ENCODE measurements around the gene COL4A1.
A peak's percentile ranks its signal among the peaks of the same experiment; 100 is the strongest.
"Not testable (repeated sequence)": the region's sequence is repeated elsewhere in the genome, so short reads cannot be mapped to it uniquely, and the experiment has no call there.

Gene COL4A1

DNA sequence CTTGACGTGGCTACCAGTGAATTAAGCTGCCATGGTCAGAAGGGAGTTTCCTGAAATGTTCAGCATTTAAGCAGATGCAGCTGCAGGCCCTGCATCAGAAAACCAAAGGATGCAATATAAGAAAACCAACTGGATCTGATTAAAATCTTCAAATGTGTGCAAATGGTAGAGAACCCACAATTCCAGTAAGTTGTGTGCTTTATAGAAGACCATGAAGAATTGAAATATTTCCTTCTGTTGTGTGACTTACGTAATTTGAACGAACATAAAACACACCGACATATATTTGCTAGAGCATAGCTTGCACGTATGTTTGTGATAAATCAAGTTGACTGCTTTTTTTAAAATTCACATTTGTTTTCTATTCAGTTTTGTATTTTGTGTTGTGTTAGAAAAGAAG, 191.4 kb downstream of the COL4A1 start:
- no peak for TF ChIP-seq EZH2phosphoT487 (IDR thresholded peaks at IDR 0.05; ENCODE audit: borderline replicate concordance)
- H3K4me3 ChIP-seq (ENCODE audit: low read length, poor library complexity, severe bottlenecking) = no peak overlapping the region
- H3K36me3 ChIP-seq (ENCODE audit: insufficient read depth, low read length) = no peaks in the 10 kb centered on the region
- no peak overlapping the region for H2AFZ ChIP-seq (ENCODE audit: low read length)
- no peaks in the 10 kb centered on the region for H3K27me3 ChIP-seq (ENCODE audit: insufficient read depth, low read length, poor library complexity, severe bottlenecking)
- no peaks in the 10 kb centered on the region for H3F3A ChIP-seq (ENCODE audit: low read depth)
- H3K4me2 ChIP-seq (ENCODE audit: low read depth, low read length, poor library complexity, severe bottlenecking) = no peak overlapping the region
- no peaks in the 10 kb centered on the region for H4K20me1 ChIP-seq (ENCODE audit: insufficient read depth, low read length, poor library complexity, severe bottlenecking)
- H3K9me3 ChIP-seq (ENCODE audit: insufficient read depth, low read depth, low read length) = no peaks in the 10 kb centered on the region
- no peaks in the 10 kb centered on the region for H3K4me1 ChIP-seq (ENCODE audit: insufficient read depth, low read length, poor library complexity, severe bottlenecking)
- no peaks in the 10 kb centered on the region for H3K9me2 ChIP-seq (replicated peaks; ENCODE audit: low read depth, low read length)
- no peak overlapping the region for H3K9ac ChIP-seq (ENCODE audit: low read depth, low read length, poor library complexity, severe bottlenecking)
- H3K79me2 ChIP-seq (ENCODE audit: insufficient read depth, low read length) = no peaks in the 10 kb centered on the region

DNA sequence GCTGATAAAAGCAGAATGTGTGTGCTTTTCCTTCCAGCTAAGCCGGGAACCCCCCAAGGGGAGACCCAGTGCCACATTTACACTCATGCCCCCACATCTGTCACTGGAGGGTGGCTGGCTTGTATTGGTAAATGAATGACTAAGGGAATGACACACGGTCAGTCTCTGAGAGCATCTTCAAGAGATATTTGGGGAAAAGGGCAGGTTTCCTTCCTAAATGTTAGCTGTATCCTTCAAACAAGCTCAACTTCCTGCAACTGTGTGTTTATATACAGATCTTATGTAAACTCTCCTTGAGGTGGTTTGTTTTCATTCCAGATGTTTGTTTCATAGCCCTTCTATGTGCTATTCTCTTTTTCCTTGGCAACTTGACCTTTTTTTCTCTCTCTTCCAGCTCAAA, 192.6 kb downstream of the COL4A1 start:
- Histone ChIP-seq H3K27me3 (ENCODE audit: insufficient read depth, low read length, poor library complexity, severe bottlenecking) (no peaks in the 10 kb centered on the region), H3K9ac (ENCODE audit: low read depth, low read length, poor library complexity, severe bottlenecking) (no peak overlapping the region), H3K9me3 (ENCODE audit: insufficient read depth, low read depth, low read length) (no peaks in the 10 kb centered on the region), H3K79me2 (ENCODE audit: insufficient read depth, low read length) (no peaks in the 10 kb centered on the region), H4K20me1 (ENCODE audit: insufficient read depth, low read length, poor library complexity, severe bottlenecking) (no peaks in the 10 kb centered on the region), H3K4me3 (ENCODE audit: low read length, poor library complexity, severe bottlenecking) (no peak overlapping the region), H2AFZ (ENCODE audit: low read length) (no peak overlapping the region), H3K4me2 (ENCODE audit: low read depth, low read length, poor library complexity, severe bottlenecking) (no peak overlapping the region), H3K9me2 (replicated peaks; ENCODE audit: low read depth, low read length) (no peaks in the 10 kb centered on the region), H3K4me1 (ENCODE audit: insufficient read depth, low read length, poor library complexity, severe bottlenecking) (no peaks in the 10 kb centered on the region), H3K36me3 (ENCODE audit: insufficient read depth, low read length) (no peaks in the 10 kb centered on the region), H3F3A (ENCODE audit: low read depth) (no peaks in the 10 kb centered on the region)
- TF ChIP-seq, protein P1, sequence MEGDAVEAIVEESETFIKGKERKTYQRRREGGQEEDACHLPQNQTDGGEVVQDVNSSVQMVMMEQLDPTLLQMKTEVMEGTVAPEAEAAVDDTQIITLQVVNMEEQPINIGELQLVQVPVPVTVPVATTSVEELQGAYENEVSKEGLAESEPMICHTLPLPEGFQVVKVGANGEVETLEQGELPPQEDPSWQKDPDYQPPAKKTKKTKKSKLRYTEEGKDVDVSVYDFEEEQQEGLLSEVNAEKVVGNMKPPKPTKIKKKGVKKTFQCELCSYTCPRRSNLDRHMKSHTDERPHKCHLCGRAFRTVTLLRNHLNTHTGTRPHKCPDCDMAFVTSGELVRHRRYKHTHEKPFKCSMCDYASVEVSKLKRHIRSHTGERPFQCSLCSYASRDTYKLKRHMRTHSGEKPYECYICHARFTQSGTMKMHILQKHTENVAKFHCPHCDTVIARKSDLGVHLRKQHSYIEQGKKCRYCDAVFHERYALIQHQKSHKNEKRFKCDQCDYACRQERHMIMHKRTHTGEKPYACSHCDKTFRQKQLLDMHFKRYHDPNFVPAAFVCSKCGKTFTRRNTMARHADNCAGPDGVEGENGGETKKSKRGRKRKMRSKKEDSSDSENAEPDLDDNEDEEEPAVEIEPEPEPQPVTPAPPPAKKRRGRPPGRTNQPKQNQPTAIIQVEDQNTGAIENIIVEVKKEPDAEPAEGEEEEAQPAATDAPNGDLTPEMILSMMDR (conservative IDR thresholded peaks at IDR 0.05; ENCODE audit: low read length) = no peak
- TF ChIP-seq EZH2phosphoT487 (IDR thresholded peaks at IDR 0.05; ENCODE audit: borderline replicate concordance) = no peak

DNA sequence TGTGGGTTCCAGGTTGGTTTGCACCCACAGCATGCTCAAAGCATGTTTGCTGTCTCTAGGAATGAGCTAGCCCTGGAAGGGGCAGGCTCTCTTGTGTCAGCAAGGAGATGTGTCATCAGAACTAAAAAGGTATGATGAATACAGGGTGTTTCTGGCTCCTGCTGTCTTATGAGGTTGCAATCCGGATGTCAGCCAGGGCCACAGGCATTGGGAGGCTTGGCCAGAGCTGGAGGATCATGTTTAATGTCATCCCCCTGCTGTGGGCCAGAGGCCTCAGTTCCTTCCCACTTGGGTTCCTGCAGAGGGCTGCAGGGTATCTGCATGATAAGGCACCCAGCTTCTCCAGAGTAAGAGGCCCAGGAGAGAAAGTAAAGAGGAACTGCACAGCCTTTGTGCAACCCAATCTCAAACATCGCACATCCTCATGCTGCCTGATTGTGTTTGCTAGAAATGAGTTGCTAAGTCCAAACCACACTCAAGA, 193.6 kb downstream of the COL4A1 start:
- Histone ChIP-seq H3K79me2 (ENCODE audit: insufficient read depth, low read length) (no peaks in the 10 kb centered on the region), H3K4me1 (ENCODE audit: insufficient read depth, low read length, poor library complexity, severe bottlenecking) (no peaks in the 10 kb centered on the region), H2AFZ (ENCODE audit: low read length) (no peak overlapping the region), H3K27me3 (ENCODE audit: insufficient read depth, low read length, poor library complexity, severe bottlenecking) (no peaks in the 10 kb centered on the region), H3K4me2 (ENCODE audit: low read depth, low read length, poor library complexity, severe bottlenecking) (no peak overlapping the region), H3K9me3 (ENCODE audit: insufficient read depth, low read depth, low read length) (no peaks in the 10 kb centered on the region), H3F3A (ENCODE audit: low read depth) (no peaks in the 10 kb centered on the region), H3K9ac (ENCODE audit: low read depth, low read length, poor library complexity, severe bottlenecking) (no peak overlapping the region), H3K4me3 (ENCODE audit: low read length, poor library complexity, severe bottlenecking) (no peak overlapping the region), H3K36me3 (ENCODE audit: insufficient read depth, low read length) (no peaks in the 10 kb centered on the region), H3K9me2 (replicated peaks; ENCODE audit: low read depth, low read length) (no peaks in the 10 kb centered on the region), H4K20me1 (ENCODE audit: insufficient read depth, low read length, poor library complexity, severe bottlenecking) (no peaks in the 10 kb centered on the region)
- TF ChIP-seq EZH2phosphoT487 (IDR thresholded peaks at IDR 0.05; ENCODE audit: borderline replicate concordance) = no peak
- TF ChIP-seq, protein P1 (conservative IDR thresholded peaks at IDR 0.05; ENCODE audit: low read length) = no peak

DNA sequence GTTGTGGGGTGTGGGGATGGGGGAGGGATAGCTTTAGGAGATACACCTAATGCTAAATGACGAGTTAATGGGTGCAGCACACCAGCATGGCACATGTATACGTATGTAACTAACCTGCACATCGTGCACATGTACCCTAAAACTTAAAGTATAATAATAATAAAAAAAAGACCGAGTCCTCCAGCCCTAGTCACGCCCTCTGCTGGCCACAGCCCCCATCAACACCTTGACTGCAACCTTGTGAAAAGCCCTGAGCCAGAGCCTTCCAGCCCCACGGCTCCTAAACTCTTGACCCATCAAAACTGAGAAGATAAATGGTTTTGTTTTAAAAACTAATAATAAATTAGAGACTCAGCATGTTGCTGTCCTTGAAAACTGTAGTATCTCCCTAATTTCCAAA, 194.6 kb downstream of the COL4A1 start:
- not testable (repeated sequence) for H3K4me2 ChIP-seq (ENCODE audit: low read depth, low read length, poor library complexity, severe bottlenecking); H3K9me2 ChIP-seq (replicated peaks; ENCODE audit: low read depth, low read length); H3K4me1 ChIP-seq (ENCODE audit: insufficient read depth, low read length, poor library complexity, severe bottlenecking)

More for the DNA sequence above, 194.6 kb downstream of the COL4A1 start:
- H3K27me3 ChIP-seq (ENCODE audit: insufficient read depth, low read length, poor library complexity, severe bottlenecking); H3K36me3 ChIP-seq (ENCODE audit: insufficient read depth, low read length); H3K4me3 ChIP-seq (ENCODE audit: low read length, poor library complexity, severe bottlenecking); H3K79me2 ChIP-seq (ENCODE audit: insufficient read depth, low read length); H3K9ac ChIP-seq (ENCODE audit: low read depth, low read length, poor library complexity, severe bottlenecking); H4K20me1 ChIP-seq (ENCODE audit: insufficient read depth, low read length, poor library complexity, severe bottlenecking); H3F3A ChIP-seq (ENCODE audit: low read depth); H2AFZ ChIP-seq (ENCODE audit: low read length); H3K9me3 ChIP-seq (ENCODE audit: insufficient read depth, low read depth, low read length): not testable (repeated sequence)
- TF ChIP-seq, protein P1 (conservative IDR thresholded peaks at IDR 0.05; ENCODE audit: low read length) = peak; percentile 31

All from Loucy (cell line).